Stimulated activated memory B cell treated with anti-CD40 and anti-IgM and Interleukin-4, amounts not matched to agents 10 μg/mL and 1 μg/mL and 100 μg/mL, for 72 hours (primary cell): Measurements from ENCODE around the gene SEL1L2.
A peak's percentile ranks its signal among the peaks of the same experiment; 100 is the strongest.

Experiments
- ATAC-seq: fragments of 150-1000 bp; cut with Tn5 transposase; 2 replicates; pipeline ENCODE4 v1.10.0; 2021
- H3K27ac Mint-ChIP-seq: one replicate; pipeline ENCODE4 v1.8.0; 2022; ENCODE audit warnings: mild to moderate bottlenecking, mixed read lengths
- H3K27me3 Mint-ChIP-seq: one replicate; pipeline ENCODE4 v1.8.0; 2022; ENCODE audit warnings: mixed read lengths
- H3K36me3 Mint-ChIP-seq: one replicate; pipeline ENCODE4 v1.8.0; 2022; ENCODE audit warnings: mixed read lengths
- H3K4me1 Mint-ChIP-seq: one replicate; pipeline ENCODE4 v1.8.0; 2022; ENCODE audit warnings: mixed read lengths
- H3K4me3 Mint-ChIP-seq: one replicate; pipeline ENCODE4 v1.8.0; 2022; ENCODE audit warnings: mild to moderate bottlenecking, moderate library complexity, mixed read lengths
- H3K9me3 Mint-ChIP-seq: one replicate; pipeline ENCODE4 v1.8.0; 2022; ENCODE audit warnings: mixed read lengths

SEL1L2 gene

DNA sequence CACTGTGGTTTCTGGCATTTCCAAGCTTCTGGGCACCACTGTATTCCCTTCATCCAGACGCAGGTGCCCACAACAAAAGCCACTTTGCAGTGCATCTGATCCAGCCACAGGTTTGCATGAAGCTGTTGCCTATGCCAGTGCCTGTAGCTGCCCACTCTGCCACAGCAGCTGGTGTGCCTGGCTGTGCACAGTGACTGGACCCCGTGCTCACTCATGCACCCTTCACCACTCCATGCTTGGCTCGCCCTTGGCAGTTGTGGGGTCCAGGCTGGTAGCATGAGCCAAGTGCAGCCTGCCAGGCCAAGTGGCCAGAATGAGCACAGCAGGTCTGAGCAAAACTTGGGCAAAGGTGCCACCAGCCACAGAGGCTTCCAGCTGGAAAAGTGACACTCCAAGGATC lies 42.7 kb downstream of the SEL1L2 start:
- Mint-ChIP-seq H3K36me3 (no peaks in the 10 kb centered on the region), H3K4me1 (no peaks in the 10 kb centered on the region), H3K27me3 (peaks cover 9% of the 10 kb centered on the region), H3K27ac (no peak overlapping the region), H3K9me3 (peaks cover 3% of the 10 kb centered on the region), H3K4me3 (no peak overlapping the region)
- ATAC-seq = peak; percentile 55

DNA sequence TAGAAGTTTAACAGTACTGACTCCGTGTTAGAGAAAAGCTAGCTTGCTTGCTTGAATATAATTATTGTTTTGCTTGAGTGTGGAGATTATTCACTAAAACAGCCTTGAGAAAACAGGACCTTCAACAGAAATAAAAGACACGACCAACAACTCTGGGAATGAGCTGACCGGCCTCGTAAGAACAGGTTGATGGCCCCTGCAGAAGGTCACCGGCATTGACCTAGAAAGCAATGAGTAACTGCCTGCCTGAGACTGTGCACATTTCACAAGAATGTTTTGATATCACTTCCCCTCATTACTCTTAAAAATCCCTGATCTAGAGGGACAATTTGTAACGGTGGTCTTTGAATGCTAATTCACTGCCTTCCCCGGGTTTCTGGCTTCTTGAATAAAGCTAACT lies 49.4 kb downstream of the SEL1L2 start:
- Mint-ChIP-seq H3K27ac (no peak overlapping the region), H3K36me3 (no peaks in the 10 kb centered on the region), H3K27me3 (peaks cover 9% of the 10 kb centered on the region), H3K4me3 (no peak overlapping the region), H3K4me1 (no peaks in the 10 kb centered on the region), H3K9me3 (no peaks in the 10 kb centered on the region)
- no peak for ATAC-seq

DNA sequence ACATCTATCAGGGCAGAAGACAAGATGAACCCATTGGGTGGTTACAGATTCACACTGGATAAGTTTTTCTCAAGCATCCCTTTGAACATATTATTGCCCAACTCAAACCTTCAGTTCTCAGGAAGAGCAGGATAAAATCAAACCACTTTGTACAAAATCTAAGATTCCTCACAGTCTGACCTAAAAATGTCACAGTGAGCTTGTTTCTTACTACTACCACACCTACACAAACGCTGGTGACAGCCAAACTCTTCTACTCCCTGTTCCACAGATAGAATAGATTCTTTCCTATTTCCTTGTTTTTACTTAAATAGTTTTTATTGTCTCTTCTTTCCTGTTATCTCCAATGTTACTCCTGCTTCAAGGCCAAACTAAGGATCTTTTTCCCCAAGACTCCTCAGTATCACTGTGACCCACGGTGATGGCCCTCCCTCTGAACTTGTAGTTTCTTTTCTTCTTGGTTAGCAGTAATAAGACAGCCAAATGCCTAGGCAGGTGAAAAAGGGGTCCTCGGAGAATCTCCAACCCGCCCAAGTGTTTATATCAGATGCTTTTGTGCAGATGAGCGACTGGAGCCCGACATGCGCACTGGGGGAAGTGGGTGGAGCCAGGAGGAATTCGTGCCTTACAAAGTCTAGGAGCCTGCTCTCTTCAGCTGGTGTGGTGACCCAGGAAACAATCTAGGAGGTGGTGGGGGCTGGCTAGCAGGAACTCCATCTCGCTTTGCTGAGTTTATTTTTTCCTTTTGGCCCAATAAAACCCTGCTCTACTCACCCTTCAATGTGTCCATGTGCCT lies 53.4 kb downstream of the SEL1L2 start:
- H3K4me3 Mint-ChIP-seq = no peak overlapping the region
- no peak overlapping the region for H3K27ac Mint-ChIP-seq
- no peaks in the 10 kb centered on the region for H3K27me3 Mint-ChIP-seq
- no peaks in the 10 kb centered on the region for H3K36me3 Mint-ChIP-seq
- no peaks in the 10 kb centered on the region for H3K4me1 Mint-ChIP-seq
- no peak for ATAC-seq
- H3K9me3 Mint-ChIP-seq = no peaks in the 10 kb centered on the region

DNA sequence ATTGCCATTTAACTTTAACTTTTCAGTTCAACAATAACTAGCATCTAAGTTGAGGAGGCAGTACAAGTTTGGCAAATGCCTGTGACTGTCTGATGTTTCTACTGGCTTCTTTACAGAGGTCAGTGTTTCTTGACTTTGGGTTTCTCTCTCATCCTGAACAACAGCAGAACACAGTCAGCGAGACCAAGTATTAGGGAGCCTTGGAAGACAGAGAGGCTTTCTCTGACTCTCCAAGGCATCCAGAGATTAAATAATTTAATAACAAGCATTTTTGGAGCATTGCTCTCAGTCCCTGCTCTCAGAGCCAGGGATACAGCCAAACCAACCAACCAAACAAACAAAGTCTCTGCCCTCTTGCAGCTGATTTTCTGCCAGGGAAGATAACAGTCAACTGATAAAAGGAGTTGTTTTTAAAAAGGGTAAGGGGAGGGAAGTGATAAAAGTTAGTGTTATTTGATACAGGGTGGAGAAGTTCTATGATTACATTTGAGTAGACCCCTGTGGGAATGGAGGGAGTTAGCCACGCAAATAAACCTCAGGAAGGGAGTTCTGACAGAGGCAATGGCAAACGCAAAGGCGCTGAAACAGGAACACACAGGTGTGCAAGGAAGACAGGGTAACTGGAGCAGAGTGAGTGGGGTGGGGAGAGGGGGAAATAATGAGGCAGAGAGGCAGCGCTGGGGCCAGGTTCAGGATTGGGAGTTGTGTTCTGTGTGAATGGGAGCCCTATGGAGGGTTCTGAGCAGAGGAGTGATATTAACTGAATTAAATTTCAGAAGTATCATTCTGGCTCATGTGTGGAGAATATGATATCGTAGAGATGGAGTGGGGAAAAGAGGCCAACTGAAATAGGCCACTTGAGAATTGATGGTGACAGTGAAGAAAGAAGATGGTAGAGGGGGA lies 55.2 kb downstream of the SEL1L2 start:
- H3K27ac Mint-ChIP-seq = no peak overlapping the region
- H3K4me3 Mint-ChIP-seq = no peak overlapping the region
- H3K4me1 Mint-ChIP-seq = no peaks in the 10 kb centered on the region
- no peaks in the 10 kb centered on the region for H3K27me3 Mint-ChIP-seq
- H3K36me3 Mint-ChIP-seq = no peaks in the 10 kb centered on the region
- no peak for ATAC-seq
- H3K9me3 Mint-ChIP-seq = no peaks in the 10 kb centered on the region

DNA sequence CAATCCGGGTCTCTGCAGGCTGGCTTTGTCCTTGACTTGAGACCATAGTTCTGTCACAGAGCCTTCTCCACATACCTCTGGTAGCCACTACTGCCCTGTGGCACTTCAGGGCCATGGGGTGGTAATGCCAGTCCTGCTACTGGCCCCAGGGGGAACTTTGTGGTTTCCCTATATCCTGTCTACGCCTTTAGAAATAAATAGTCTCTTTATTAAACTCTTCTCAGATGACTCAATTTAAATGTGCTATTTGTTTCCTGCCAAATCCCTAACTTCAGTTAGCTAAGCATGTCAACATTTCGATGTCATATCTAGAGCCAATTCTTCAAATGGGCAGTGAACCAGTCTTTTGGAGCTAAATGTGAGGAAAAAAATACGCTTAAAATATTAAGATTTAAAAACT lies 60.1 kb downstream of the SEL1L2 start:
- Mint-ChIP-seq H3K27me3 (no peaks in the 10 kb centered on the region), H3K27ac (no peak overlapping the region), H3K36me3 (no peaks in the 10 kb centered on the region), H3K9me3 (no peaks in the 10 kb centered on the region), H3K4me1 (no peaks in the 10 kb centered on the region), H3K4me3 (no peak overlapping the region)
- ATAC-seq = no peak

DNA sequence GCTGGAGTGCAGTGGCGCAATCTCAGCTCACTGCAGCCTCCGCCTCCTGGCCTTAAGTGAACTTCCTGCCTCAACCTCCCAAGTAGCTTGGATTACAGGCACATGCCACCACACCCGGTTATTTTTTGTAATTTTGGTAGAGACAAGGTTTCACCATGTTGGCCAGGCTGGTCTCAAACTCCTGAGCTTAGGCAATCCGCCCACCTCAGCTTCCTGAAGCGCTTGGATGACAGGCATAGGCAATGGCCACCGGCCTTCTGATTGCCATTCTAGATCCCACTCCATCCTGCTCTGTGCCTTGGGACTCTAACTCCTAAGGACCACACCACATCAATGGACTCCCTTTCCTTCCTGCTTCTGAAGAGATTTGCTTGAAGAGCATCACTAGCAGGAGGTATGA lies 60.6 kb downstream of the SEL1L2 start:
- no peaks in the 10 kb centered on the region for H3K9me3 Mint-ChIP-seq
- ATAC-seq = no peak
- no peaks in the 10 kb centered on the region for H3K36me3 Mint-ChIP-seq
- H3K27me3 Mint-ChIP-seq = no peaks in the 10 kb centered on the region
- no peaks in the 10 kb centered on the region for H3K4me1 Mint-ChIP-seq
- H3K4me3 Mint-ChIP-seq = no peak overlapping the region
- H3K27ac Mint-ChIP-seq = no peak overlapping the region

DNA sequence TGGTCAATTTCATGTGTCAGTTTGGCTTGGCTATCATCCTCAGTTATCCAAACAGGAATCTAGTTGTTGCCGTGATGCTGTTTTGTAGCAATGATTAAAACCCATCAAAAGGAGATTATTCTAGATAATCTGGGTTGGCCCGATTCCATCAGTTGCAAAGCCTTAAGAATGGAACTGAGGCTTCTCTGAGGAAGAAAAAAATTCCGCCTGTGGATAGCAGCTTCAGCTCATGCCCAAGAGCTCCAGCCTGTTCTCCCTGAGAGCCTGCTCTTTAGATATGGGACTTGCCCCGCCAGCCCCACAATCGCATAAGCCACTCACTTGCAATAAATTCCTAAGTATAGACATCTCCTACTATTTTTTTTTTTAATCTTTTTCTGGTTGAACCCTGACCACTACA lies 61.5 kb downstream of the SEL1L2 start:
- H3K27me3 Mint-ChIP-seq = no peaks in the 10 kb centered on the region
- ATAC-seq = no peak
- no peaks in the 10 kb centered on the region for H3K9me3 Mint-ChIP-seq
- no peaks in the 10 kb centered on the region for H3K36me3 Mint-ChIP-seq
- no peak overlapping the region for H3K27ac Mint-ChIP-seq
- no peaks in the 10 kb centered on the region for H3K4me1 Mint-ChIP-seq
- H3K4me3 Mint-ChIP-seq = no peak overlapping the region

DNA sequence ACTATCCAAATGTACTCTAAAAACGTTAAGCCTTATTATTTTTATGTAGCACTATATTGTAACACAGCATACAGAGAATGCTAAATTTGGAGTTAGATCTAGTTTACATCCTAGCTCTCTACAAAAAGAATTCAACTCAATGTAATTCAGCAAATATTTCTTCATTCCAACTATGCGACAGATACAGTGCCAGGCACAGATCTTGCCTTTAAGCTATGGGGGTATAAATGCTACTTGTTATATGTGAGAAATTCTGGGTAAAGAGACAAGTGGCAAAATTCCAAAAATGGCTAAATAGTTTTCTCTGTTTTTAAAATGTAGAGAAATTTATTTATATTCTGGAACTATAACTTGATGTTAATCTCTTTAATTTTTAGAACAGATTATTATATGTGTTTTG lies 63.2 kb downstream of the SEL1L2 start:
- H3K27ac Mint-ChIP-seq = no peak overlapping the region
- ATAC-seq = no peak
- H3K4me1 Mint-ChIP-seq = no peaks in the 10 kb centered on the region
- no peaks in the 10 kb centered on the region for H3K36me3 Mint-ChIP-seq
- no peaks in the 10 kb centered on the region for H3K27me3 Mint-ChIP-seq
- H3K4me3 Mint-ChIP-seq = no peak overlapping the region
- H3K9me3 Mint-ChIP-seq = no peaks in the 10 kb centered on the region

DNA sequence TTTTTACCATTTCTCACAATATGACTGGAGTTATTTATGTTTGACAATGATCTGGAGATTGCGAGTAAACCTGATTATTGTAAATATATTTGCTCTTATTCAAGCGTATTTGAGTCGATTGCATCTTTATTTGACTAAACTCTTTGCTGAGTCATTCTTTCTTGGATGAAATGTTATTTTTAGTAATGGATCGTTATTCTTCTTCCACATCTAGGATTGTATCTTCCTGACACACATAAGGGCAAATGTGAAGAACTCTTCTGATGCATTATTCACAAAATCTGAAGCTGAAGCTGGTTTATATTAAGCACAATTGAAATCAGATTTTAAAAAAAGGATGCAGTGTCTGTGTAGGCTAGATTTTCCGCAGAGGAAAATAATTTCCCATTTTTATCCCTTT lies 68.2 kb downstream of the SEL1L2 start:
- H3K27ac Mint-ChIP-seq = no peak overlapping the region
- no peak for ATAC-seq
- no peak overlapping the region for H3K4me3 Mint-ChIP-seq
- no peaks in the 10 kb centered on the region for H3K4me1 Mint-ChIP-seq
- H3K36me3 Mint-ChIP-seq = no peaks in the 10 kb centered on the region
- H3K27me3 Mint-ChIP-seq = no peaks in the 10 kb centered on the region
- no peaks in the 10 kb centered on the region for H3K9me3 Mint-ChIP-seq

DNA sequence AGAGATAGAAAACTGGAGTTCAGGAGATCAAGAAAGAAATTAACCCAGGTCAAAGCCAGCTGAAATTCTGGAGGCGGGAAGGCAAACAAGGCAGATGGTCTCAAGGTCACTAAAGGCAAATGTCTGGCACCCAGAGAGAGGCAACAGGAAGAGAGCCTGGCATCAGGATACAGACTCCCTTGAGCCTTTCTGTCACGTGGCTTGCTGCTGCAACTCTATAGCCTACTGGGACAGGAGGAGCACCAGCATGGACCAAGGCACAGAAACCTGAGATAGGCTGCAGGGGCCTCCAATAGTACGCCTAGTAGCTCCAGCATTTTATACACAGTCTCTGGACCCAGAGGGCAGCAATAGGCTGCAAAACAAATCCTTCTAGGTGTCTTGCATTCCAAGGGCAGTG lies 75.1 kb downstream of the SEL1L2 start:
- ATAC-seq = no peak
- no peaks in the 10 kb centered on the region for H3K9me3 Mint-ChIP-seq
- no peak overlapping the region for H3K4me3 Mint-ChIP-seq
- no peak overlapping the region for H3K27ac Mint-ChIP-seq
- no peaks in the 10 kb centered on the region for H3K27me3 Mint-ChIP-seq
- H3K4me1 Mint-ChIP-seq = no peaks in the 10 kb centered on the region
- no peaks in the 10 kb centered on the region for H3K36me3 Mint-ChIP-seq

DNA sequence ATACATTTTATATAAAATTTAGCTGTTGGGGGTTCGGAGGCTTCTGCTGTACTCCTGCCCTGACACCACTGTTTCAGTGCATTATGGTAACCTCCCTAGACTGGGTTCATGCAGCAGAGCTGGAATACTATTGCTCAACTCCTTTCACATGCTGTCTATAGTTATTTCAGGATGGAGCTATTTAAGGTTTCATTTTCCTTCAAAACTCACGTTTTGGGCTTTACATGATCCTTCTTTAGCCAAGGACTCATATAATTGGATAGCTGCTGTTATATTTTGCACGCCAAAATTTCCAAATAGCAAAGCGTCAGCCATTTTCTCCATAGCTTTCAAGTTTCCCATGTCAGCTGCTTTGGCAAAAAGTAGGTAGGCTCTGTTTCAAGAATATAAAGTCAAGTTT lies 76.8 kb downstream of the SEL1L2 start:
- Mint-ChIP-seq H3K4me3 (no peak overlapping the region), H3K36me3 (no peaks in the 10 kb centered on the region), H3K27ac (no peak overlapping the region), H3K4me1 (no peaks in the 10 kb centered on the region), H3K9me3 (no peaks in the 10 kb centered on the region), H3K27me3 (no peaks in the 10 kb centered on the region)
- ATAC-seq = no peak

DNA sequence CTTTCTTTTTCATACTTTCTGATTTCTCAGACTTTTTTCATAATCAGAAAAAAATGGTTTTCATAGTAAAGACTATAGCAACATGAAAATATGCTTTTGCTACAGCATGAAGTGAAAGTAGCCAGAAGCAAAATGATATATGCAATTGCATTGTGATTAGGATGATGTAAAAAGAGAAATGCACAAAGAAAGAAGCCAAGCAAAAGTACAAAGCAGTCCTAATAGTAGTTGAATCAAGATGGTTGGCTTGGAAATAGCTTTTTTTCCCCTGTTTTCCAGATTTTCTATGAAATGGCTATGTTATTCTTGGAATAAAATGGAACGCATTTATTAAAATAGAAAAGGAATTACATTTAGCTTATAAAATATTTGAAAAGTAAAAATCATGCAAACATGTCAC lies 77.3 kb downstream of the SEL1L2 start:
- H3K27me3 Mint-ChIP-seq = no peaks in the 10 kb centered on the region
- ATAC-seq = no peak
- no peaks in the 10 kb centered on the region for H3K4me1 Mint-ChIP-seq
- no peak overlapping the region for H3K27ac Mint-ChIP-seq
- H3K9me3 Mint-ChIP-seq = no peaks in the 10 kb centered on the region
- H3K4me3 Mint-ChIP-seq = no peak overlapping the region
- no peaks in the 10 kb centered on the region for H3K36me3 Mint-ChIP-seq

DNA sequence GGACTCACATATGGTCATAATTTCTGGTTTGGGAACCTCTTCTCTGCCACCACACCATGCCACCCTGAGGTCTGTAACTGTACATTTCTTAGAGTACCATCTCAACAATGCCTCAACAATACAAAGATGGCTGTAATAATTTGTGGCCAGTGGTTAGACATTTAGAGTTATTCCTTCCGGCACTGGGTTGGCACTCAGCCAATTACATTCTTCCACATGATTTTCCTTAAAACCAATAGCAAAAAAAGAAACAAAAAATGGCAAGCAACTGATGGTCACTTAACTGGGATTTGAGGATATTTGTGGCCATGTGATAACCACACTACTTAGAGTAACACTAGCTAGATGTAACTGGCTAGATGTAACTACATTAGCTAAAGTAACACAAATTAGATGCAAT lies 79.9 kb downstream of the SEL1L2 start:
- no peaks in the 10 kb centered on the region for H3K27me3 Mint-ChIP-seq
- H3K4me1 Mint-ChIP-seq = no peaks in the 10 kb centered on the region
- no peak overlapping the region for H3K4me3 Mint-ChIP-seq
- H3K36me3 Mint-ChIP-seq = no peaks in the 10 kb centered on the region
- H3K9me3 Mint-ChIP-seq = no peaks in the 10 kb centered on the region
- ATAC-seq = no peak
- H3K27ac Mint-ChIP-seq = no peak overlapping the region

DNA sequence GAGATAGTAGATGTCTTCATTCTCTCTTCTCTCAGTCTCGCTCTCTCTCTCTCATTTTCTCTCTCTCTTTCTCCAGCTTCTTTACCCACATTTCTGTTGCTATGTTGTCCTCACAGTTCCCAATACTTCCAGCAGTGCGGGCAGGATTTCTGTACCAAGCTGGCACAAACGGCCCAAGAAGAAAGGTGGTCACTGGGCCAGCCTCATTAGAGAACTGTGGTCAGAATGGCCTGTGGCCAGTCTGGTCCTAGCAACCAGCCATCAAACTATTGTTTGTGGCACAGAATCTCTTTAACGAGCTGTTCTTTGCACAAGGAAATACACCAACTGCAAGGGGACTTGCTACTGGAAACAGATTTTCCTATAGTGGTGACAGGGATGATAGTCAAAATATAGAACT lies 81.3 kb downstream of the SEL1L2 start:
- Mint-ChIP-seq H3K4me3 (no peak overlapping the region), H3K4me1 (no peaks in the 10 kb centered on the region), H3K27me3 (no peaks in the 10 kb centered on the region), H3K9me3 (no peaks in the 10 kb centered on the region), H3K27ac (no peak overlapping the region), H3K36me3 (no peaks in the 10 kb centered on the region)
- no peak for ATAC-seq

DNA sequence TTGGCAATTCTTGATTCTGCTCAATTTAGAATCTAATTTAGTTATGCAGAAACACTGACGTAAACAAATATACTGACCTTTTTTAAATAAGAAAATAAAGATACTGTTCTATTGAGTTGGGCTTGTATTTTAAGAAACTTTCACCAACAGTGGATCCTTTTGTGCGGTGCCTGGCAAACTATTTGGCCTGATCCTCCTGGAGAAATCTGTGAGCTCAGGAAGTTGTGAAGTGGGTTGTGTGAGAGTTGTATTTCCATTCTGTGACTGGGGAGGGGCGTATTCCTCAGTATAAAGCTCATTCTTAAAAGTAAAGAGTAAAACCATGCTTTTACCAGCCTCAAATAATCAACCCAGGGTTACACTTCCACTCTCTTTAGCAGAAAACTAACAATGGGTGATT lies 85.6 kb downstream of the SEL1L2 start:
- H3K4me3 Mint-ChIP-seq = no peak overlapping the region
- no peaks in the 10 kb centered on the region for H3K36me3 Mint-ChIP-seq
- H3K9me3 Mint-ChIP-seq = no peaks in the 10 kb centered on the region
- no peaks in the 10 kb centered on the region for H3K27me3 Mint-ChIP-seq
- ATAC-seq = no peak
- no peaks in the 10 kb centered on the region for H3K4me1 Mint-ChIP-seq
- H3K27ac Mint-ChIP-seq = no peak overlapping the region

DNA sequence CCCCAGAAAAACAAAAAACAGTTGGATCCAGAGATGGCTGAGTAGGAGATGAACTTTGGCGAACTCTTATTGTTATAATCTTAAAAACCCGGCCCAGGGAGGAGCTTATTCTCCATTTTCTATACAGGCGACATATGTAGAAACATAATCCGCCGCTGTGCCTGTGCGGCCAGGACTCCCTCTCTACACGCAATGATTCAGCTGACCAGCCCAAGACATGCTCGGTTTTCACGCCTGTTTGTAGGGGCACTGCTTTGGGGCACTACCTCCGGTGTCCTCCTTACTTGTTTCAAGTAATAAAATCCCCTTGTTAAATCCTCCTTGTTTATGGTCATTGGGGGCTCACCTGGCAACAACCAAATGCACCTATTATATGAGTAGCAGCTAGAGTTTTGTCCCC lies 89.9 kb downstream of the SEL1L2 start:
- no peaks in the 10 kb centered on the region for H3K27me3 Mint-ChIP-seq
- no peaks in the 10 kb centered on the region for H3K4me1 Mint-ChIP-seq
- no peaks in the 10 kb centered on the region for H3K9me3 Mint-ChIP-seq
- H3K4me3 Mint-ChIP-seq = no peak overlapping the region
- H3K36me3 Mint-ChIP-seq = no peaks in the 10 kb centered on the region
- H3K27ac Mint-ChIP-seq = no peak overlapping the region
- no peak for ATAC-seq
